NCI-H1930 (cell line): Measurements from ENCODE around the gene ARCN1.

ENCODE experiments used
- DNase-seq, 2 experiments: peaks; one replicate each; lab custom pipeline; 2025; lab: John Stamatoyannopoulos, UW

The ARCN1 gene

GRCh38 chr11:118572061-118572980, at the start of gene ARCN1:
ARCN1 (plus strand) TSS chr11:118572409; CDS start chr11:118572548, 139 bp downstream.
- peak; percentile 66 to 71 for DNase-seq

DNA sequence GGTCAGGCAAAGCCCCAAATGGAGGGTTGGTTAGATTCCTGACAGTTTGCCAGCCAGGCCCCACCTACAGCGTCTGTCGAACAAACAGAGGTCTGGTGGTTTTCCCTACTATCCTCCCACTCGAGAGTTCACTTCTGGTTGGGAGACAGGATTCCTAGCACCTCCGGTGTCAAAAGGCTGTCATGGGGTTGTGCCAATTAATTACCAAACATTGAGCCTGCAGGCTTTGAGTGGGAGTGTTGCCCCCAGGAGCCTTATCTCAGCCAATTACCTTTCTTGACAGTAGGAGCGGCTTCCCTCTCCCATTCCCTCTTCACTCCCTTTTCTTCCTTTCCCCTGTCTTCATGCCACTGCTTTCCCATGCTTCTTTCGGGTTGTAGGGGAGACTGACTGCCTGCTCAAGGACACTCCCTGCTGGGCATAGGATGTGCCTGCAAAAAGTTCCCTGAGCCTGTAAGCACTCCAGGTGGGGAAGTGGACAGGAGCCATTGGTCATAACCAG, 49.6 kb upstream of the ARCN1 start:
- DNase-seq, result no peak

- no peak for DNase-seq
Measured at GRCh38 chr11:118524356-118524755, 47.9 kb upstream of the ARCN1 start.

GRCh38 chr11:118524757-118525470, 47.3 kb upstream of the ARCN1 start:
- DNase-seq, result no peak

- DNase-seq, result no peak
Measured at GRCh38 chr11:118526688-118527087, 45.5 kb upstream of the ARCN1 start.

GRCh38 chr11:118527109-118527508, 45.1 kb upstream of the ARCN1 start, which contains the start of gene TTC36:
TTC36 (plus strand) TSS chr11:118527474; CDS start chr11:118527495, 21 bp downstream.
- DNase-seq, result no peak

DNA sequence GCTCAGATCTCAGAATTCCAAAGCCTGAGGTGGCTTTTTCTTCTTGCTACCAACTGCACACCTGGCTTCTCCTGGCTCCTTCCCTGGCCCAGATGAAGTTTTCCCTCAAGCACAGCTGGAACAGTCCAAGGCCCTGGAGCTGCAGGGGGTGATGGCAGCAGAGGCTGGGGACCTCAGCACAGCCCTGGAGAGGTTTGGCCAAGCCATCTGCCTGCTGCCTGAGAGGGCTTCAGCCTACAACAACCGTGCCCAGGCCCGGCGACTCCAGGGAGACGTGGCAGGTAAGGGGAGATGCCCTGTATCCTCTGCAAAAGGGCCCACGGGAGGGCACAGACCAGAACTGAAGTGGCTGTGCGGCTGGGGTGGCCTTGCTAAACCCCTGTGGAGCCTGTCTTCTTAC, 43.7 kb upstream of the ARCN1 start:
- DNase-seq, result no peak

GRCh38 chr11:118529584-118530175, 42.5 kb upstream of the ARCN1 start:
- no peak for DNase-seq

DNA sequence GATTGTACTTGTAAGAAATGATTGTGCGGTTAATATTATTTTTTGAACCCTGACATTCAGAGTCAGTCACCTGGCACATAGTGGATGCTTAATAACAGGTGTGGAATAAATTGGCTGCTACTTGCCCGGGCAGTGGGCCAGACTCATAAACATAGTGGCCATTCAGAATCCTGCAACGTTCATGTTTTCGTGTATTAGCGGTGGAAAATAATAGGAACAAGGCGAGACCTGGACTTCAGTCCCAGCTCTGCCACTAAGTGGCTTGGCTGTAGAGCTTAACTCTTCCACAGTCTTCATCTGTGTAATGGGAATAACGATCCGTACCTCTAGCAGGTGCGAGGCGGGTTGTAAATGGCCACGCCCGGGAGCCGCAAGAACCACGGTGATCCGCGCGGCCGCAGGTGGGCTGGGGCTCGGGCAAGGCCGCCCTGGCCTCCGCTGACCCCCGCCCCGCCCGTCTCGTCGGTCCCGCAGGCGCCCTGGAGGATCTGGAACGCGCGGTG, 42.0 kb upstream of the ARCN1 start:
- no peak for DNase-seq

DNA sequence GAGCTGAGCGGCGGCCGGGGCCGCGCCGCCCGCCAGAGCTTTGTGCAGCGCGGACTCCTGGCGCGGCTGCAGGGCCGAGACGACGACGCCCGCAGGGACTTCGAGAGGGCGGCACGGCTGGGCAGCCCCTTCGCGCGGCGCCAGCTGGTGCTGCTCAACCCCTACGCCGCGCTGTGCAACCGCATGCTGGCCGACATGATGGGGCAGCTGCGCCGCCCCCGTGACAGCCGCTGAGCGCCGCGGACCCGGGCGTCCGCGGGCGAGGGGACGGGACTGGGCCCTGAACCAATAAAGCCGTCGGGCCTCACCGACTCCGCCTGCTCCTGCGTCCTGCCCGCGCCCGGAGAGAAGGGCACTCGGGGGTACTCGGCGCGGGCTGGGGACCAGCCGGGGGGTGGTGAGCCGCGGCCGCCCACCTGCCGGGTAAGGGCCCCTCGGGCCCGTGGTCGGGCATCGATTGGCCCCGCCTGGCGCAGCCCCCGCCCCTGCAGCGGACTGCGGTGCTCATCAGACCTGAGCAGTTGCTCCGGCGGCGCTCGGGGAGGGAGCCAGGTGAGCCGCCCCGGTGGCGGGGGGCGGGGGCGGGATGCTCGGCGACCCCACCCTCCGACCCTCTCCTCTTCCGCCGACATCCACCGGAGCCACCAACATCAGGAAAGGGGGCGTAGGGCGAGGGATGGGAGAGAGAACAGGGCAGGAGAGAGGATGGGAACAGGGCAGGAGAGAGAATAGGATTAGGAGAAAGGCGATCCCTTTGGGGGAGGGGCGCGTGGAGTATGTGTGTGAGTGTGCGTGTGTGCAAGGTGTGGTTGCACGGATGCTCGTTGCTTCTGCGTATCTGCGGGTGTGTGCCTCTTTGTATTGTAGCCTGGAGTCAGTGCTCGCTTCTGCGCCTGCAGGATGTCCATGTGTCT, 41.3 kb upstream of the ARCN1 start, which contains the start of gene TMEM25:
TSS of gene TMEM25 (plus strand) at position 510 of the 914 bp plus-strand sequence. CDS start 610 bp downstream, outside the sequence.
- peak; percentile 50 to 66 for DNase-seq

DNA sequence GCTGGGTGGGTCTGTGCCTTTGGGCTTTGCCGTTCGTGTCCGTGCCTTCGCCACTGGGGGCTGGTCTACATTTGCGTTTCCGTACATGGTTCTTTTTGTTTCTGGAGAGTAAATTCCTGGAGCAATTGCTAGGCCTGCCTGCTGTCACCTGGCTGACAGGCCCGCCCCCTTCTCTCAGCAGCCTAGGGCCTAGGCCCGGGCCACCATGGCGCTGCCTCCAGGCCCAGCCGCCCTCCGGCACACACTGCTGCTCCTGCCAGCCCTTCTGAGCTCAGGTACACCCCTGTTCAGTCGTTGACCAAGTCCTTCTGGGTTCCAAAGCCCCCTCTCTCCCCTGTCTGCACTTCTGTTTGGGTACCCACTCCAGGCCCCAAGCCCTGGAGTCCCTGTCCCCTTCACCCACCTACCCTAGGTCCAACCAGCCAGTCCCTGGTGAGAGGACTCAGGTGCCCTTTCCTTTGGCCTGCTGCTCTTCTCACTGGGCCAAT, 40.6 kb upstream of the ARCN1 start:
- no peak for DNase-seq

DNA sequence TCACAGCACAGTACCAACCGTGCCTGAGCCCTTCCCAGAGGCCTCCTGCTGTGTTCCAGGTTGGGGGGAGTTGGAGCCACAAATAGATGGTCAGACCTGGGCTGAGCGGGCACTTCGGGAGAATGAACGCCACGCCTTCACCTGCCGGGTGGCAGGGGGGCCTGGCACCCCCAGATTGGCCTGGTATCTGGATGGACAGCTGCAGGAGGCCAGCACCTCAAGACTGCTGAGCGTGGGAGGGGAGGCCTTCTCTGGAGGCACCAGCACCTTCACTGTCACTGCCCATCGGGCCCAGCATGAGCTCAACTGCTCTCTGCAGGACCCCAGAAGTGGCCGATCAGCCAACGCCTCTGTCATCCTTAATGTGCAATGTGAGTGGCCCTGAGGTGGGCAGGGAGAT, 40.1 kb upstream of the ARCN1 start:
- no peak for DNase-seq

DNA sequence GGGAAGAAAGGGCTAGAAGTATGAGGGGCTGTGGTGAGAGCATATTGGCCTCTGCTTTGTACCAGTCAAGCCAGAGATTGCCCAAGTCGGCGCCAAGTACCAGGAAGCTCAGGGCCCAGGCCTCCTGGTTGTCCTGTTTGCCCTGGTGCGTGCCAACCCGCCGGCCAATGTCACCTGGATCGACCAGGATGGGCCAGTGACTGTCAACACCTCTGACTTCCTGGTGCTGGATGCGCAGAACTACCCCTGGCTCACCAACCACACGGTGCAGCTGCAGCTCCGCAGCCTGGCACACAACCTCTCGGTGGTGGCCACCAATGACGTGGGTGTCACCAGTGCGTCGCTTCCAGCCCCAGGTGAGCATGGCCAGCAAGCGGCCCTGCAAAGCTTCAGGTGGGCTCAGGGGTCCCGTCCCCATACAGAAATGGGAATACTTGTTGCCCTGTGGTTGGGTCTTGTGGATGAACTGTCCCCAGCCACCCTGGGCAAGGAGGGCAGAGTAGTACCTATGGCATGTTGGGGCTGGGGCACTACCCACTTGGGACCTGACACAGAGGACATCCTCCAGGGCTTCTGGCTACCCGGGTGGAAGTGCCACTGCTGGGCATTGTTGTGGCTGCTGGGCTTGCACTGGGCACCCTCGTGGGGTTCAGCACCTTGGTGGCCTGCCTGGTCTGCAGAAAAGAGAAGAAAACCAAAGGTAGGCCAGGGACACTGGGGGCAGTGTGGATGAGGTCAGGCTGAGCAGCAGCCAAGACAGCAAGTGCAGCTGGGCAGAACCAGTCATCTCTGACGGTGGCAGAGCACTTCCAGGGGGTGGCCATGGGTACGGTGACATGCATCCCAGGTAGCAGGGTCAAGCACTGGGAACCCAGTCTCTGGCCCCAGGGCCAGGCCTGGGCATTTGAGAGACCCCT, 39.1 kb upstream of the ARCN1 start:
- DNase-seq, result no peak

GRCh38 chr11:118533769-118534729, 38.2 kb upstream of the ARCN1 start:
- DNase-seq, result no peak

DNA sequence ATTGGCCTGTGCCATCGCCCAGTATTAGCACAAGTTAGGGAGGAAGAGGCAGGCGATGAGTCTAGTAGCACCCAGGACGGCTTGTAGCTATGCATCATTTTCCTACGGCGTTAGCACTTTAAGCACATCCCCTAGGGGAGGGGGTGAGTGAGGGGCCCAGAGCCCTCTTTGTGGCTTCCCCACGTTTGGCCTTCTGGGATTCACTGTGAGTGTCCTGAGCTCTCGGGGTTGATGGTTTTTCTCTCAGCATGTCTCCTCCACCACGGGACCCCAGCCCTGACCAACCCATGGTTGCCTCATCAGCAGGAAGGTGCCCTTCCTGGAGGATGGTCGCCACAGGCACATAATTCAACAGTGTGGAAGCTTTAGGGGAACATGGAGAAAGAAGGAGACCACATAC, 36.9 kb upstream of the ARCN1 start:
- DNase-seq, result no peak

DNA sequence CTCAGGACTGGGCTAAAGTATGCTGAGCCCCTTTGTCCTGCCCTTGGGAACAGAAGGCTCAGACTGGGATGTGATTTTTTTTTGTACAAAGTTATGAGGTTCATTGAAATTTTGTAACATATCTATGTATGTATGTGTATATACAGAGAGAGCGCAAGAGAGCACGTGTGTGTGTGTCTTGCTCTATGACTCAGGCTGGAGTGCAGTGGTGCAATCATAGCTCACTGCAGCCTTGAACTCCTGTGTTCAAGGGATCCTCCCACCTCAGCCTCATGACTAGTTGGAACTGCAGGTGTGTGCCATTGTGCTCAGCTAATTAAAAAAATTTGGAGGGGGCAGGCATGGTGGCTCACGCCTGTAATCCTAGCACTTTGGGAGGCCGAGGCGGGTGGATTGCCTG, 35.5 kb upstream of the ARCN1 start:
- DNase-seq, result no peak

- DNase-seq, result no peak
Measured at GRCh38 chr11:118537409-118537980, 34.7 kb upstream of the ARCN1 start.

- DNase-seq, result no peak
Measured at GRCh38 chr11:118544010-118544646, 28.1 kb upstream of the ARCN1 start.
